ENCODE results near the gene SPRR2E.
"Not testable (repeated sequence)": the region's sequence is repeated elsewhere in the genome, so short reads cannot be mapped to it uniquely, and the experiment has no call there.

Gene SPRR2E

GRCh38 chr1:153058826-153059784, 35.2 kb downstream of the SPRR2E start:
- DNase-seq (ENCODE audit: low read depth), result no peak

- no peak for DNase-seq (ENCODE audit: low read depth)
These were observed 36.2 kb downstream of the SPRR2E start for GRCh38 chr1:153058154-153058553.

GRCh38 chr1:153057375-153057774, 37.0 kb downstream of the SPRR2E start, which contains the start of gene SPRR2A:
SPRR2A (minus strand) TSS chr1:153057512; CDS start chr1:153056735, 777 bp downstream.
- no peak for DNase-seq (ENCODE audit: low read depth)

- not testable (repeated sequence) for DNase-seq (ENCODE audit: low read depth)
These were observed 38.2 kb downstream of the SPRR2E start for GRCh38 chr1:153056111-153056510.

- DNase-seq (ENCODE audit: low read depth), result no peak
These were observed 45.1 kb downstream of the SPRR2E start for GRCh38 chr1:153049211-153049610.
